ENCODE measurements around the gene LDLR.
"Not testable (repeated sequence)": the region's sequence is repeated elsewhere in the genome, so short reads cannot be mapped to it uniquely, and the experiment has no call there.

LDLR gene

DNA sequence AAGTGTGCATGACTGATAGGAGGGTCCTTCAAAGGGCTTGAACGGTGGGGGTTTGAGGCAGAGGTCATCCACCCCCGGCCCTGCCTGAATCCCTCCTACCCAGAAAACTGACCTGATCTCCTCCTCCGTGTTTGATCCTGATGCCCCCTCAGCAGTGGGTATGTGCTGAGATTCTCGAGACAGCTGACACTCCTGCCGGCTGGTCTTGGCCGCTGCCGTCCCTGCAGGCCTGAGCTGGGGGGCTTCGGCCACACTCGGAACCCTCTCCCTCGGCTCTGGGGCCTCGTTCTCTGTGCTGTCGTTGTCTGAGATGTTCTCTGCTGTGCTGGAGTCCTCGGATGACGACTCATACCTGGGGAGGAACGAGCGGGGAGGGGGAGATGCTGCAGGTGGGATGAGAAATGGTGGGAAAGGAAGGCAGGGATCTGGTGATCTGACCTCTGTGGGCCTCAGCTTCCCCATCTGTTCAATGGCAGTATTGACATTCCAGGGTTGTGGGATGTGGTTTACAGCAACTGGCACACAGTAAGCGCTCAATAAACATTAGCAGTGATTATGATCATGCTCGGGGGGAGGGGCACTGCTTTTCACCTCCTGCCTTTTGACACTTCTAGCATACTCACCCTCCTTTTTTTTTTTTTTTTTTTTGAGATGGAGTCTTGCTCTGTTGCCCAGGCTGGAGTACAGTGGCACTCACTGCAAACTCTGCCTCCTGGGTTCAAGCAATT lies 87.4 kb downstream of the LDLR start:
- no peak for DNase-seq

DNA sequence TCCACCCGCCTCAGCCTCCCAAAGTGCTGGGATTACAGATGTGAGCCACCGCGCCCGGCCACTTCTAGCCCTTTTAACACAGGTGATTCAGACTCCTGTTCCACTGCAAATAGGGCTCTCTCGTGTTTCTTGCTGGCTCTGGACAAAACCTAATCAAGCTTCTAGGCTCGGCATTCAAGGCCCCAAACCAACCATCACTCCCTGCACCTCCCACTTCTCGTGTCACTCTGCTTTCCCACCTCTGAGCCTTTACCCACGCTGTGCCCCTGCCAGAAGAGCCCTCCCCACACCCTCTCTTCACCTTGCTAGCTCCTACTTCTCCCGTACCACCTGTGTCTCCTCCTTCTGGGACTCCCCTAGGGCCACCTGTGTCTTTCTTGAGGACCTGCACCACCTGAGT lies 88.3 kb downstream of the LDLR start:
- DNase-seq = no peak

GRCh38 chr19:11179145-11179465 lies 89.8 kb downstream of the LDLR start:
- DNase-seq = not testable (repeated sequence)

DNA sequence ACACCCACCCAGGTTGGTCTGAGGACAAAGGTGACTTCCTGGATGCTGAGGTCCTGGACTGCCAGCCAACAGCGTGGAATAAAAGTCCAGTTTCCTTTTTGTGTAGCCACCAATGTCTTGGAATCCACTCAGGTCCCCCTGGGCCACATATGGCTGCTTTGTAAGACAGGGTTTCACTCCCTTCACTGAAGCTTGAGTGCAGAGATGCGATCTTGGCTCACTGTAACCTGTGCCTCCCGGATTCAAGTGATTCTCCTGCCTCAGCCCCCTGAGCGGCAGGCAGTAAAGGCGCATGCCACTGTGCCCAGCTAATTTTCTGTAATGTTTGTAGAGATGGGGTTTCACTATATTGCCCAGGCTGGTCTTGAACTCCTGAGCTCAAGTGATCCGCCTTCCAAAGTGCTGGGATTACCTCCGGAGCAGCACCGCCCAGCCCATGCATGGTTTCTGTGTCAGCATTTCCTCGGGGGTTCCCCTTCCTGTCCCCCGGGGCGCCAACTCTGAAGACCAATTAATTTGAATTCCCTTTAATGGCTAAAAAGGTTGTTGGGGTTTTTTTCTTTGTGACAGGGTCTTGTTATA lies 90.5 kb downstream of the LDLR start:
- DNase-seq = no peak

- no peak for DNase-seq
Measured at GRCh38 chr19:11180346-11180745, 91.1 kb downstream of the LDLR start.

- not testable (repeated sequence) for DNase-seq
Measured at GRCh38 chr19:11180975-11181374, 91.7 kb downstream of the LDLR start.

GRCh38 chr19:11181488-11181887 lies 92.2 kb downstream of the LDLR start:
- DNase-seq = no peak

All from T1000 (cell line).